Measurements from ENCODE around the gene CPED1. TPM values are rescaled to one million over a fixed set of nuclear protein-coding genes. Genes with fewer than 3 reads are reported as not detected.

Gene CPED1
- polyA plus RNA-seq, 1 donor from 2014 or later = not detected

GRCh38 chr7:121262221-121262620, 273.7 kb downstream of the CPED1 start:
- no peak overlapping the region for H3K9ac ChIP-seq (ENCODE audit: low read length)

GRCh38 chr7:121262969-121263368, 274.5 kb downstream of the CPED1 start:
- Histone ChIP-seq H4K20me1 (ENCODE audit: insufficient read depth) (no peaks in the 10 kb centered on the region), H3K27ac (ENCODE audit: low read length) (no peak overlapping the region), H3K27me3 (ENCODE audit: insufficient read depth, low read depth, low read length) (no peaks in the 10 kb centered on the region), H3K4me3 (ENCODE audit: low read length) (no peak overlapping the region), H3K9me3 (ENCODE audit: low read length) (no peaks in the 10 kb centered on the region), H3K36me3 (ENCODE audit: insufficient read depth, low read length) (no peaks in the 10 kb centered on the region), H3K4me2 (ENCODE audit: low read length) (no peak overlapping the region), H3K79me2 (replicated peaks; ENCODE audit: insufficient read depth, low read length) (no peaks in the 10 kb centered on the region), H3K9ac (ENCODE audit: low read length) (no peak overlapping the region), H3F3A (ENCODE audit: insufficient read depth, low read length, poor library complexity, severe bottlenecking) (no peaks in the 10 kb centered on the region), H3K9me2 (ENCODE audit: insufficient read depth, low read length) (no peaks in the 10 kb centered on the region), H2AFZ (ENCODE audit: low read depth, low read length) (no peak overlapping the region)
- TF ChIP-seq POLR2AphosphoS5 (IDR thresholded peaks at IDR 0.05) (no peak), SMC3 (conservative IDR thresholded peaks at IDR 0.05; ENCODE audit: poor library complexity) (no peak), RAD21 (conservative IDR thresholded peaks at IDR 0.05) (no peak), TAF1 (IDR thresholded peaks at IDR 0.05; ENCODE audit: low read depth) (no peak), EP300 (conservative IDR thresholded peaks at IDR 0.05; ENCODE audit: poor library complexity, severe bottlenecking) (no peak), MXI1 (conservative IDR thresholded peaks at IDR 0.05; ENCODE audit: poor library complexity, severe bottlenecking) (no peak), EZH2 (IDR thresholded peaks at IDR 0.05; ENCODE audit: borderline replicate concordance, insufficient read depth, low read length, poor library complexity, severe bottlenecking) (no peak)
- TF ChIP-seq, protein P1, sequence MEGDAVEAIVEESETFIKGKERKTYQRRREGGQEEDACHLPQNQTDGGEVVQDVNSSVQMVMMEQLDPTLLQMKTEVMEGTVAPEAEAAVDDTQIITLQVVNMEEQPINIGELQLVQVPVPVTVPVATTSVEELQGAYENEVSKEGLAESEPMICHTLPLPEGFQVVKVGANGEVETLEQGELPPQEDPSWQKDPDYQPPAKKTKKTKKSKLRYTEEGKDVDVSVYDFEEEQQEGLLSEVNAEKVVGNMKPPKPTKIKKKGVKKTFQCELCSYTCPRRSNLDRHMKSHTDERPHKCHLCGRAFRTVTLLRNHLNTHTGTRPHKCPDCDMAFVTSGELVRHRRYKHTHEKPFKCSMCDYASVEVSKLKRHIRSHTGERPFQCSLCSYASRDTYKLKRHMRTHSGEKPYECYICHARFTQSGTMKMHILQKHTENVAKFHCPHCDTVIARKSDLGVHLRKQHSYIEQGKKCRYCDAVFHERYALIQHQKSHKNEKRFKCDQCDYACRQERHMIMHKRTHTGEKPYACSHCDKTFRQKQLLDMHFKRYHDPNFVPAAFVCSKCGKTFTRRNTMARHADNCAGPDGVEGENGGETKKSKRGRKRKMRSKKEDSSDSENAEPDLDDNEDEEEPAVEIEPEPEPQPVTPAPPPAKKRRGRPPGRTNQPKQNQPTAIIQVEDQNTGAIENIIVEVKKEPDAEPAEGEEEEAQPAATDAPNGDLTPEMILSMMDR (IDR thresholded peaks at IDR 0.05; ENCODE audit: poor library complexity, severe bottlenecking) = no peak
- TF ChIP-seq, protein P2, sequence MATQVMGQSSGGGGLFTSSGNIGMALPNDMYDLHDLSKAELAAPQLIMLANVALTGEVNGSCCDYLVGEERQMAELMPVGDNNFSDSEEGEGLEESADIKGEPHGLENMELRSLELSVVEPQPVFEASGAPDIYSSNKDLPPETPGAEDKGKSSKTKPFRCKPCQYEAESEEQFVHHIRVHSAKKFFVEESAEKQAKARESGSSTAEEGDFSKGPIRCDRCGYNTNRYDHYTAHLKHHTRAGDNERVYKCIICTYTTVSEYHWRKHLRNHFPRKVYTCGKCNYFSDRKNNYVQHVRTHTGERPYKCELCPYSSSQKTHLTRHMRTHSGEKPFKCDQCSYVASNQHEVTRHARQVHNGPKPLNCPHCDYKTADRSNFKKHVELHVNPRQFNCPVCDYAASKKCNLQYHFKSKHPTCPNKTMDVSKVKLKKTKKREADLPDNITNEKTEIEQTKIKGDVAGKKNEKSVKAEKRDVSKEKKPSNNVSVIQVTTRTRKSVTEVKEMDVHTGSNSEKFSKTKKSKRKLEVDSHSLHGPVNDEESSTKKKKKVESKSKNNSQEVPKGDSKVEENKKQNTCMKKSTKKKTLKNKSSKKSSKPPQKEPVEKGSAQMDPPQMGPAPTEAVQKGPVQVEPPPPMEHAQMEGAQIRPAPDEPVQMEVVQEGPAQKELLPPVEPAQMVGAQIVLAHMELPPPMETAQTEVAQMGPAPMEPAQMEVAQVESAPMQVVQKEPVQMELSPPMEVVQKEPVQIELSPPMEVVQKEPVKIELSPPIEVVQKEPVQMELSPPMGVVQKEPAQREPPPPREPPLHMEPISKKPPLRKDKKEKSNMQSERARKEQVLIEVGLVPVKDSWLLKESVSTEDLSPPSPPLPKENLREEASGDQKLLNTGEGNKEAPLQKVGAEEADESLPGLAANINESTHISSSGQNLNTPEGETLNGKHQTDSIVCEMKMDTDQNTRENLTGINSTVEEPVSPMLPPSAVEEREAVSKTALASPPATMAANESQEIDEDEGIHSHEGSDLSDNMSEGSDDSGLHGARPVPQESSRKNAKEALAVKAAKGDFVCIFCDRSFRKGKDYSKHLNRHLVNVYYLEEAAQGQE (IDR thresholded peaks at IDR 0.05; ENCODE audit: borderline replicate concordance) = no peak

More at GRCh38 chr7:121262221-121262620, 273.7 kb downstream of the CPED1 start:
- TF ChIP-seq MXI1 (conservative IDR thresholded peaks at IDR 0.05; ENCODE audit: poor library complexity, severe bottlenecking) (no peak), EZH2 (IDR thresholded peaks at IDR 0.05; ENCODE audit: borderline replicate concordance, insufficient read depth, low read length, poor library complexity, severe bottlenecking) (no peak), POLR2AphosphoS5 (IDR thresholded peaks at IDR 0.05) (no peak), TAF1 (IDR thresholded peaks at IDR 0.05; ENCODE audit: low read depth) (no peak), EP300 (conservative IDR thresholded peaks at IDR 0.05; ENCODE audit: poor library complexity, severe bottlenecking) (no peak), RAD21 (conservative IDR thresholded peaks at IDR 0.05) (no peak), SMC3 (conservative IDR thresholded peaks at IDR 0.05; ENCODE audit: poor library complexity) (no peak)
- TF ChIP-seq, protein P1 (IDR thresholded peaks at IDR 0.05; ENCODE audit: poor library complexity, severe bottlenecking) = no peak
- TF ChIP-seq, protein P2 (IDR thresholded peaks at IDR 0.05; ENCODE audit: borderline replicate concordance) = no peak
- Histone ChIP-seq H3K27ac (ENCODE audit: low read length) (no peak overlapping the region), H3K9me2 (ENCODE audit: insufficient read depth, low read length) (no peaks in the 10 kb centered on the region), H4K20me1 (ENCODE audit: insufficient read depth) (no peaks in the 10 kb centered on the region), H3K9me3 (ENCODE audit: low read length) (no peaks in the 10 kb centered on the region), H3F3A (ENCODE audit: insufficient read depth, low read length, poor library complexity, severe bottlenecking) (no peaks in the 10 kb centered on the region), H3K36me3 (ENCODE audit: insufficient read depth, low read length) (no peaks in the 10 kb centered on the region), H3K27me3 (ENCODE audit: insufficient read depth, low read depth, low read length) (no peaks in the 10 kb centered on the region), H3K79me2 (replicated peaks; ENCODE audit: insufficient read depth, low read length) (no peaks in the 10 kb centered on the region), H2AFZ (ENCODE audit: low read depth, low read length) (no peak overlapping the region), H3K4me3 (ENCODE audit: low read length) (no peak overlapping the region), H3K4me2 (ENCODE audit: low read length) (no peak overlapping the region)
